PC-9 (cell line): ENCODE data around the gene AQP2. TPM values are rescaled to one million over a fixed set of nuclear protein-coding genes. Genes with fewer than 3 reads are reported as not detected.

Source experiments
- BruUV-seq: library from RNA; stranded (reverse); fragments of 400-500 nt; replicated peaks from 2 replicates; lab custom pipeline; 2021; lab: Mats Ljungman, UMichigan
- CTCF ChIA-PET: fragments of 300-600 bp; sonication (Branson Sonifier 250); formaldehyde crosslinking; loops from one replicate; lab custom pipeline; 2022; ENCODE audit warnings: antibody characterized with exemption; lab: Charles Lee
- POLR2A ChIA-PET: fragments of 300-600 bp; sonication (Branson Sonifier 250); formaldehyde crosslinking; loops from one replicate; lab custom pipeline; 2022; ENCODE audit warnings: antibody characterized with exemption; ENCODE audit not compliant: unreplicated experiment; lab: Charles Lee
- DNase-seq, 2 experiments: peaks; one replicate each; pipeline versions ENCODE4 v3.0.0 to v3.0.0-alpha.2; 2015 to 2022; ENCODE audit warnings: mixed read lengths in 1 of 2
- H2AFZ ChIP-seq: fragments of 200-600 bp; sonication (generic); 2 replicates; pipeline ENCODE4 v1.8.1; 2017; ENCODE audit warnings: antibody characterized with exemption
- H3F3A ChIP-seq: fragments of 200-600 bp; sonication (generic); 2 replicates; pipeline ENCODE4 v1.8.1; 2017; ENCODE audit warnings: antibody characterized with exemption, mild to moderate bottlenecking, low read depth; ENCODE audit not compliant: insufficient read depth
- H3K27ac ChIP-seq: fragments of 200-600 bp; sonication (generic); 2 replicates; pipeline ENCODE4 v1.6.1; 2016; ENCODE audit warnings: mixed run types
- H3K27me3 ChIP-seq: fragments of 200-600 bp; sonication (generic); 2 replicates; pipeline ENCODE4 v1.6.1; 2016; ENCODE audit warnings: low read depth, mixed run types; ENCODE audit not compliant: insufficient read depth
- H3K36me3 ChIP-seq: fragments of 200-600 bp; sonication (generic); 2 replicates; pipeline ENCODE4 v1.6.1; 2016; ENCODE audit warnings: low read depth, mixed run types
- H3K4me1 ChIP-seq: fragments of 200-600 bp; sonication (generic); replicated peaks from 2 replicates; pipeline ENCODE4 v1.6.1; 2016; ENCODE audit warnings: mixed run types; ENCODE audit not compliant: insufficient read depth
- H3K4me2 ChIP-seq: fragments of 200-600 bp; sonication (generic); 2 replicates; pipeline ENCODE4 v1.6.1; 2017; ENCODE audit warnings: mixed run types
- H3K4me3 ChIP-seq: fragments of 200-600 bp; sonication (generic); 2 replicates; pipeline ENCODE4 v1.6.1; 2016; ENCODE audit warnings: mixed run types
- H3K79me2 ChIP-seq: fragments of 200-600 bp; sonication (generic); 2 replicates; pipeline ENCODE4 v1.6.1; 2017; ENCODE audit warnings: low read depth, mixed run types
- H3K9me2 ChIP-seq: fragments of 200-600 bp; sonication (generic); 2 replicates; pipeline ENCODE4 v1.8.1; 2017; ENCODE audit warnings: mild to moderate bottlenecking; ENCODE audit not compliant: insufficient read depth
- H3K9me3 ChIP-seq: fragments of 200-600 bp; sonication (generic); 2 replicates; pipeline ENCODE4 v1.8.1; 2016; ENCODE audit warnings: low read depth; ENCODE audit not compliant: insufficient read depth
- H4K20me1 ChIP-seq: fragments of 200-600 bp; sonication (generic); 2 replicates; pipeline ENCODE4 v1.8.1; 2017; ENCODE audit not compliant: insufficient read depth
- EZH2 ChIP-seq: fragments of 200-600 bp; sonication (generic); IDR thresholded peaks from 2 replicates; pipeline ENCODE4 v1.8.0; 2017; ENCODE audit warnings: antibody characterized with exemption, low read depth
- intact Hi-C: fragments of 100-400 bp; cut with micrococcal nuclease; formaldehyde crosslinking; loops from one replicate; pipeline ENCODE4 v1.10.0; 2022; ENCODE audit not compliant: unreplicated experiment
- total RNA-seq: library from RNA; stranded (reverse); gene quantifications from 2 replicates; pipeline ENCODE4 v1.2.3, GENCODE V29; 2021
- TF ChIP-seq, protein P1 (sequence below): fragments of 200-600 bp; sonication (generic); conservative IDR thresholded peaks from 2 replicates; pipeline ENCODE4 v1.6.1; 2017; ENCODE audit warnings: mixed run types, antibody characterized with exemption, mild to moderate bottlenecking, moderate library complexity

Gene AQP2
- total RNA-seq, 1 experiment from 2014 or later: not detected

DNA sequence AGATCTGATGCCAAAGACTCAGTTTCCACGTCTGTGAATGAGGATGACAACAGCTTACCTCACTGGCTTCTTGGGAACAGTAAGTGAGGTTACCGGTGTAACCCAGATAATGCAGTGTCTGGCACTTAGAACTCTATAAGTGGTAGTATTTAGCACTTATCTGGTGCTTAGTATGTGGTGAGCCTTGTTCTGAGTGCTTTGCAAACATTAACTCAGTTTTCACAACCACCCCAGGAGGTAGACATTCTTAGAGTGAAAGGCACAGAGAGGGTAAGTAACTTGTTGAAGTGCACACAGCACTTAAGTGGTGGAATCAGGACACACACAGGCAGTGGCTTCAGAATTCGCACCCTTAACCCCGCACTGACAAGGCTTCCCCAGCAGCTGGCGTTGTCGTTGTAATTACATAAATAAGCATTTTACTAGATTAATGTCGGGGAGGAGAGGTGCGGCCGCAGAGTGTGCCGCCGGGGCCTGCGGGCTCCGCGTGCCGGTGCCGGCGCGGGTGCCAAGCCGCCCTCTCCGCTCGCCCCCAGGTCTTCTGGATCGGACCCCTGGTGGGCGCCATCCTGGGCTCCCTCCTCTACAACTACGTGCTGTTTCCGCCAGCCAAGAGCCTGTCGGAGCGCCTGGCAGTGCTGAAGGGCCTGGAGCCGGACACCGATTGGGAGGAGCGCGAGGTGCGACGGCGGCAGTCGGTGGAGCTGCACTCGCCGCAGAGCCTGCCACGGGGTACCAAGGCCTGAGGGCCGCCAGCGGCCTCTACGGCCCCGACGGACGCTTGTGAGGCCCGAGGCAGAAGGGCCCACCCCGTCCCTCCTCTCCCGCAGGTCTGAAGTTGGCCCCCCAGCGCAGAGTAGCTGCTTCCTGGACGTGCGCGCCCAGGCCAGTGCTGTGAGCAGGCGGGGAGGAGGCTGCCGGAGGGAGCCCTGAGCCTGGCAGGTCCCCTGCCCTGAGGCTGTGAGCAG lies 4.6 kb downstream of the AQP2 start:
- TF ChIP-seq, protein P1, sequence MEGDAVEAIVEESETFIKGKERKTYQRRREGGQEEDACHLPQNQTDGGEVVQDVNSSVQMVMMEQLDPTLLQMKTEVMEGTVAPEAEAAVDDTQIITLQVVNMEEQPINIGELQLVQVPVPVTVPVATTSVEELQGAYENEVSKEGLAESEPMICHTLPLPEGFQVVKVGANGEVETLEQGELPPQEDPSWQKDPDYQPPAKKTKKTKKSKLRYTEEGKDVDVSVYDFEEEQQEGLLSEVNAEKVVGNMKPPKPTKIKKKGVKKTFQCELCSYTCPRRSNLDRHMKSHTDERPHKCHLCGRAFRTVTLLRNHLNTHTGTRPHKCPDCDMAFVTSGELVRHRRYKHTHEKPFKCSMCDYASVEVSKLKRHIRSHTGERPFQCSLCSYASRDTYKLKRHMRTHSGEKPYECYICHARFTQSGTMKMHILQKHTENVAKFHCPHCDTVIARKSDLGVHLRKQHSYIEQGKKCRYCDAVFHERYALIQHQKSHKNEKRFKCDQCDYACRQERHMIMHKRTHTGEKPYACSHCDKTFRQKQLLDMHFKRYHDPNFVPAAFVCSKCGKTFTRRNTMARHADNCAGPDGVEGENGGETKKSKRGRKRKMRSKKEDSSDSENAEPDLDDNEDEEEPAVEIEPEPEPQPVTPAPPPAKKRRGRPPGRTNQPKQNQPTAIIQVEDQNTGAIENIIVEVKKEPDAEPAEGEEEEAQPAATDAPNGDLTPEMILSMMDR: no peak
- no peak for TF ChIP-seq EZH2
- Histone ChIP-seq H3F3A (peaks cover 8% of the 10 kb centered on the region; the same call in 1 of the 2 replicates), H4K20me1 (no peaks in the 10 kb centered on the region), H3K27me3 (no peaks in the 10 kb centered on the region), H3K9me3 (no peaks in the 10 kb centered on the region), H3K79me2 (no peaks in the 10 kb centered on the region), H3K4me2 (no peak overlapping the region), H3K4me1 (peaks cover 12% of the 10 kb centered on the region), H3K36me3 (no peaks in the 10 kb centered on the region), H2AFZ (no peak overlapping the region), H3K27ac (no peak overlapping the region), H3K4me3 (no peak overlapping the region), H3K9me2 (no peaks in the 10 kb centered on the region)
- ChIA-PET POLR2A (no interaction called here), CTCF (interaction anchor here (1.3 kb wide), 1 partner anchor 9 kb away, joined by 3 read pairs; no protein-coding TSS in a partner anchor)
- no TSS peak for BruUV-seq
- no peak for DNase-seq
- intact Hi-C loops: no loop called here

DNA sequence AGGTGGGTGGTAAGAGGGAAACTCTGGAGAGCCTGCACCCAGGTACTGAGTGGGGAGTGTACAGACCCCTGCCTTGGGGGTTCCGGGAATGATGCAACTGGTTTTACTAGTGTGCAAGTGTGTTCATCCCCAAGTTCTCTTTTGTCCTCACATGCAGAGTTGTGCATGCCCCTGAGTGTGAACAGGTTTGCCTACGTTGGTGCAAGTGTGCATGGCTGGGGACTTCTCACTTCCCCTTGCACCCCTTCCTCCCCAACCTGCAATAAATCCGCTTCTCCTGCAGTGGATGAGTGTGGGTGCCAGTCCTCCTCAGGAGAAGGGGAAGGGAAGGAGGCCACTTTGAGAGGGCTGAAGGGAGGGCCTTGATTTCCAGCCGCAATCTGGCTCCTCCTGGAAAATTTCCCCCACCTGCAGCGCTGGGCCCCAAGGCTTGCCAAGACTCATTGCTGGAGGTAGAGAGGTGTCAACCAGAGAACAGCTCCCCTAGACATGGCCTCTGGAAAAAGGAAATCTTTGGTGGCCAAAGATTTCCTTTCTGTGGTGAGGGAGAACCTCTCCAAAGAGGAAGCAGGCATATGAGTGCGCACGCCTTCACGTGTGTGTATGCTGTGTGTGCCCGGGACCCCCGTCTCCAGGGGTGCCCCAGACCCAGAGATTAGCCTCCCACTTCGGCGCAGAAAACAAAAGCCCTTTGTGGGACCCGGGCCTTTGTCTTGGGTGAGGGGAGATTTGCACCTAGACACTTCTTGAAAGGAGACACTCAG lies 5.5 kb downstream of the AQP2 start:
- Histone ChIP-seq H3K27me3 (no peaks in the 10 kb centered on the region), H3K9me2 (no peaks in the 10 kb centered on the region), H4K20me1 (no peaks in the 10 kb centered on the region), H3K79me2 (no peaks in the 10 kb centered on the region), H3K4me2 (no peak overlapping the region), H3F3A (peaks cover 13% of the 10 kb centered on the region; the same call in 1 of the 2 replicates), H3K9me3 (no peaks in the 10 kb centered on the region), H2AFZ (no peak overlapping the region), H3K36me3 (no peaks in the 10 kb centered on the region), H3K4me3 (no peak overlapping the region), H3K4me1 (peaks cover 20% of the 10 kb centered on the region), H3K27ac (no peak overlapping the region)
- BruUV-seq: no TSS peak
- intact Hi-C loops: no loop called here
- no peak for DNase-seq
- TF ChIP-seq, protein P1: no peak
- no peak for TF ChIP-seq EZH2
- CTCF ChIA-PET: no interaction called here
- POLR2A ChIA-PET: no interaction called here
